NCI-H1048 (cell line): Measurements from ENCODE around the gene PNMA8A.
"Not testable (repeated sequence)": the region's sequence is repeated elsewhere in the genome, so short reads cannot be mapped to it uniquely, and the experiment has no call there.

Experiments
- DNase-seq: peaks from one replicate; lab custom pipeline; 2025; lab: John Stamatoyannopoulos, UW

PNMA8A gene, protein sequence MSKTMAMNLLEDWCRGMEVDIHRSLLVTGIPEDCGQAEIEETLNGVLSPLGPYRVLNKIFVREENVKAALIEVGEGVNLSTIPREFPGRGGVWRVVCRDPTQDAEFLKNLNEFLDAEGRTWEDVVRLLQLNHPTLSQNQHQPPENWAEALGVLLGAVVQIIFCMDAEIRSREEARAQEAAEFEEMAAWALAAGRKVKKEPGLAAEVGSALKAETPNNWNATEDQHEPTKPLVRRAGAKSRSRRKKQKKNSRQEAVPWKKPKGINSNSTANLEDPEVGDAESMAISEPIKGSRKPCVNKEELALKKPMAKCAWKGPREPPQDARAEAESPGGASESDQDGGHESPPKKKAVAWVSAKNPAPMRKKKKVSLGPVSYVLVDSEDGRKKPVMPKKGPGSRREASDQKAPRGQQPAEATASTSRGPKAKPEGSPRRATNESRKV

DNA sequence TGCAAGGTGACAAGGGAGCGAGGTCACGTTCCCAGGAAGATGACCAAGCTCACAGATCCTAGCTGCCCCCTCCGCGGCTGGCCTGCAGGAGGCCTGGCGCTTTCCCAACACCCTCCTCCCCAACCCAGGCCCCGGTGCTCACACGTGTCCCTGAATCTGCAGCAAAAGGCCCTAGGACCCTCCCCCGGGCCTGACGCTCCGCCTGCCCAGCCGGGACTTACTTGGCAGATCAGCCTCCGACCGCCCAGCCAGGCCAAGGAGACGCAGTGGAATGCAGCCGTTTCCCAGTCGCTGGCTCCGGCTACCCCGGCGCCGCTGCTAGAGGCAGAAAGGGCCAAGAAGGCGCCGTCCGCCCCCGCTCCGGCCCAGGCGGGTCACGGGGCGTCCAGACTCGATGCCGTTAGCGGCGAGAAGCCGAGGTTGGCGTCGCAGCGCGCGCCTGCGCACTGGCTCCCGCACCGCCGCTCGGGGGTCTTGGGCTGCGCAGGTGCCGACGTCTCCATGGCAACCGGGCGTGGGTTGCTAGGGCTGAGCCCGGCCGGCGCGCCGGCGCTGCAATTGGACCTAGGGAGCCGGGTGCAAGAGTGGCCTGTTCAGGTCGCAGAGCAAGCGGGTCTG, at the start of gene PNMA8A:
Gene PNMA8A (minus strand): TSS at position 448 of the 618 bp plus-strand sequence. CDS start 528 bp downstream, outside the sequence.
- DNase-seq: no peak

DNA sequence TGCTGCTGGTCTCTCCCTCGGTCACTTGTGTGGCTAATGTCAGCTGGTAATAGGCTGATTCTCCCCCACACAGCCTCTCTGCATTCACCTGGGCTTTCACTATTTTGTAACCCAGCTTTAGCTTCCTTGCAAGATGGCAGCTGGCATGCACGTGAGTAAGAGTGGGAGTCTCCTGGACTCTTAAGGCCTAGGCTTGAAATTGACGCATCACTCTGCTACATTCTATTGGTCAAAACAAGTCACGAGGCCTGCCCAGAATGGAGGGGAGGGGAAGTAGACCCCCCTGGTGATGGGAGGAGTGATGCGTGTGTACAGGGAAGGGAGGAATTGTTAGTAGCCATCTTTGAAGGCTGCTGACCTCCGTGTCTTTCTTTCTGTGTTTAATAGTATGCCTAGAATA, 49.3 kb upstream of the PNMA8A start:
- no peak for DNase-seq

DNA sequence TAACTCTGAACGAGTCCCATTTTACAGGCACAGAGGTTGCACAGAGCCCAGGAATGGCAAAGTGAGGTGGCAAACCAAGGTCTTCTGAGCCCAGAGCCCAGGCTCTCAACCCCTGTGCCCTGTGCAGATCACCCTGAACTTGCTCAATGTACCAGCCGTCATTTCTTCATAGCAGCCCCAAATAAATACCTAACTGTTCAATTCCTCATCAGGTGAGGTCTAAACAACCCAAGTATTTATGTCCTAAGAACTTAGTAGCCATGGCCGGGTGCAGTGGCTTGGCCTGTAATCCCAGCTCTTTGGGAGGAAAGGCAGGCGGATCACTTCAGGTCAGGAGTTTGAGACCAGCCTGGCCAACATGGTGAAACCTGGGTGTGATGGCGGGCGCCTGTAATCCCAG, 46.1 kb upstream of the PNMA8A start:
- DNase-seq: no peak

DNA sequence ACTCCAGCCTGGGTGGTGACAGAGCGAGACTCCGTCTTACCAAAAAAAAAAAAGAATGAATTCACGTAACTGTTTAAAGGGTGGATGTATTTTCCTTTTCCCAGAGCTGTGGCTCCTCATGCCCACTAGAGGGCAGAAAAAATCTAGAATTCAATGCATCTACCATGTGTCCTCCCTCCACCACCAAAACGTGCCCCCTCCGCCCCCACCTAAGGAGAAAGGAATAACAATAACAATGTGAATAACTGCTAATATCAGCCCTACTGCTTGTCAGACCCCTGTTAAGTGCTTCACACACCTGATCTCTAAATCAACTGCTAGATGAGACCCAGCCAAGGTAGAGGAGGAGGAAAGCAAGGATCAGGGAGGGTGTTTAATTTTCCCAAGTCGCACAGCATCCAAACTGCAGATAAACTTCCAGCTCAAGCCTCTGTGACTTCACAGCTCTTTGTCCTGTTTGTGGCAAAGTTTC, 44.6 kb upstream of the PNMA8A start:
- no peak for DNase-seq

DNA sequence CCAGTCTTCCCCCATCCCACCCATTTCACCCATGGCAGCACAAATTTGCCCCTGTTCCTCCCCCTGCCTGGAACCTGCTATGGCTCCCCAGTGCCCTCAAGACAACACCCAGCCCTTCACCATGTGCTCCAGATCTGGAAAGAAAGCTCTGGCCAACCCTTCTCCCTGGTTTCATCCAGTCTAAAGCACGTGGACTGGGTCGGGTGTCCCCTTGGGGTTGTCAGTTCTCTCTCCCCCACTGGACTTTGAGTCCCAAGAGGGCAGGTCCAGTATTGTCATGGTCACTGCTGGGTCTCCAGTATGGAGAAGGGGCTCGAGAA, 43.9 kb upstream of the PNMA8A start:
- no peak for DNase-seq

DNA sequence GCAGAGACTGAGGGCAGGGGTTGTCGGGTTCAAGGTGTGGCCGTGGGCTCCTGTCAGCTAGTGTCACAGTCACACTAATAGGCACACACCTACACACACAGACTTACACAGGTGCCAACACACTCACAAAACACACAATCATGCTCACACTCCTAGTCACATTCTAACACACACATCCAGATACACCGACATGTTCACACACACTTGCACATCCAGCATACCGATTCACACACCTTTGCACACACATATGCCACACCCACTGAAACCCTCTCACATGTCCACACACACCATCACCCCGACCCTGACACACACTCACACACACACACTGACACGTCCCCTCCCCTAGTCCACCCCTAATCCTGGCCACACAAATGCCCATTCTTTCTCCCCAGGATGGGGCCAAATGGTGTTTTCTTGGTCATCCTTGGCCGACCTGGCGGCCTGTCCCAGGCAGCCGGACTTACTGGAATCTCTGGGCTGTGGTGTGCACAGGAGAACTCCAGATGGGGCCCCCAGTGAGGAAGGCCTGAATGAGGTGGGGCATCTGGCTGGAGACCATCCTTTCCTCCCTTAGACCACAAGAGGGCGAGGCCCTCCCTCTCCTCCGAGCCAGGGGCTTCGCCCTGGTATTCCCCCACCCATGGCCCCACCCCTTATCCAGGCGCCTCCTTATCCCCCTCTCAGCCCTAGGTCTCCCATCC, 43.4 kb upstream of the PNMA8A start:
- no peak for DNase-seq

DNA sequence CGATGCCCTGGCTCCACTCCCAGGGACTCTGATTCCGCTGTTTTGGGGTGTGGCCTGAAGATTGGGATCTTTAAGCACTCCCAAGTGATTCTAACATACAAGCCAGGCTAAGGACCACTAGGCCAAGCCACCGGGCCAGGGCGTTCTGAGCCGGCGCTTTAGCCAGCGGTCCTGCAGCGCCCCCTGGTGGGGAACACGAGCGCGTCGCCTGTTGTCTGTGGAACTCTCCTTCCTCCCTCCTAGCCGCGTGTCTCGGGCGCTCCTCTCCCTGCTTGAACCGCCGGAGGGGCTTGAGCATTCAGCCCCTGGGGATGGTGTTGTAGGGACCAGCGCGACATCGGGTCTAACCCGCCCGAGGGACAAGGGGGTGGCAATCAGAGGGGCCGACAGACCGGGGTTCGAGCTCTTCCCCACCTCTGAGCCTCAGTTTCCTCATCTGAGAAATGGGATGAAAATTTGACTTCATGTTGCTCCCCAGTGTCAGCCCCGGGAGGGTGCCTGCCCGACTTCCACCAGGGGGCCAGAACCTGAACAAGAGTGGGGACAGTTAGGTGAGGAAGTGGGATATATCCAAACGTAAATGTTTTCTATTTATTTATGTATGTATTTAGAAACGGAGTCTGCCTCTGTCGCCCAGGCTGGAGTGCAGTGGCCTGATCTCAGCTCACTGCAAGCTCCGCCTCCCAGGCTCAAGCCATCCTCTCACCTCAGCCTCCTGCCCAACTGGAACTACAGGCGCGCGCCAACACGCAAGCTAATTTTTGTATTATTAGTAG, 42.3 kb upstream of the PNMA8A start:
- DNase-seq: no peak

DNA sequence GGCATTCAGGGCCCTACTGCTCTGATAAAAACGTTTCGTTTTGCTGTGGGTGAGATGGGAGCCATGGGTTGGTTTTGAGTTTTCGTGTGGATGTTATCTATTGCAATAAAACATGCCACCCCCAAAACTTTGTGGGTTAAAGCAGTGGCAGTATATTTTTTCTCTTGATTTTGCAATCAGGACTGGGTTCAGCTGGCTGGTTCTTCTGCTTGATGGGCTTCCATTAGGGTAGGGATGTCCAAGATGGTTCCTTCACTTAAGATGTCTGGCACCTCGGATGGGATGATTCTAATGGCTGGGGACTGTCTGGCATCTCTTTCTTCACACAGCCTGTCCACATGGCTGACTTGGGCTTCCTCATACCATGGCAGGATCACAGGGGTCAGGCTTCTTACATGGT, 39.9 kb upstream of the PNMA8A start:
- no peak for DNase-seq

DNA sequence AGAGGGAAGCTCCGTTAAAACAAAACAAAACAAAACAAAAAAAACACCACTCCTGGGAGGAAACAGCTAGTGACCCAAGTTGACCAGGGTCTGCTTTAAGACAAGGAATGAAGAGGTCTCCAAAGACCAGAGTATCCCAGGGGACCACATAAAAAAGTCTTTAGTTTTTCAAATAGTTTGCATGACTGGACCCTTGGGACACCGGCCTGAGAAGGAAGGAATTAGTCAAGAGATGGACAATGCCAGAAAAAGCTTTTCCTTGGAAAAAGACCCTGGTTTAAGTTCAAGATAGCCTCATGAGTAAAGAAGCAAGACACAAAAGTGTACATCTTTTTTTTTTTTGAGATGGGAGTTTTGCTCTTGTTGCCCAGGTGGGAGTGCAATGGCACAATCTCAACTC, 36.8 kb upstream of the PNMA8A start:
- DNase-seq: no peak

DNA sequence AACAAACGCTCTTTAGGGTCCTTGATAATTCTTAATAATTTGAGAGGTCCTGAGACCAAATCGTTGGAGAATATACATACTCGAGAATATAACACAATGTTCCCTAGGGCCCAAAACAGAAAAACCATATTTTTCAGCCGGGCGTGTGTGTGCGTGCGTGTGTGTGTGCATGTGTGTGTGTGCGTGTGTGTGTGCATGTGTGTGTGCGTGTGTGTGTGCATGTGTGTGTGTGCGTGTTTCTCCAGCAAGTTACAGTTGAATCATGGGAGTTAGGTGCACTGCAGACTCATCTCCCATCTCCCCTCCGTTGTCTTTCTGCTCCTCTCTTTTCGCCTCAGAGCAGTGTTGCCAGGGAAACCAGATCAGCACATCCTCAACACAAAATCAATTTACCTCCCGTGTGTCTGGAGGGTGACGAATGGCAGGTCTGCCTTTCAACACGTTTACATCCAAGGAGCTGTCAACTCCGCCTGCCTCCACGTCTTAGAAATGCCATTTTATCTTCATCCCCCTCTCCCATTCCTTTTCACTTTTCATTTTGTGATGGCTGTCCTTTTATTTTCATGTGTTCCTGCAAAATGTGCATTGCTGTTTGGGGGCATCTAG, 32.6 kb upstream of the PNMA8A start:
- DNase-seq: no peak

DNA sequence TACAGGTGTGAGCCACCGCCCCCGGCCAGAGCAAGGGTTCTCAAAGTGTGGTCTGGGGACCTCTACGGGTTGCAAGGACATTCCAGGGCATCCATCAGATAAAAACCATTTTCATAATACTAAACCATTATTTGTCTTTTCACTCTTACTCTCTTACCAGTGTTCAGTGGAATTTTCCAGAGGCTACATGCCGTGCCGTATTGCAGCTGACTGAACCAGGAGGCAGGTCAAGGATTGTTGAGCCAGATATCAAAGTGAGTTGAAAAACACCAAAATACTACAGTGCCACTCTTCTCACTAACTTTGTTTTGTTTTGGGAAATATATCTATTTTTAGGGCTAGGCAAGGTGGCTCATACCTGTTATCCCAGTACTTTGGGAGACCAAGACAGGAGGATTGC, 31.5 kb upstream of the PNMA8A start:
- no peak for DNase-seq

DNA sequence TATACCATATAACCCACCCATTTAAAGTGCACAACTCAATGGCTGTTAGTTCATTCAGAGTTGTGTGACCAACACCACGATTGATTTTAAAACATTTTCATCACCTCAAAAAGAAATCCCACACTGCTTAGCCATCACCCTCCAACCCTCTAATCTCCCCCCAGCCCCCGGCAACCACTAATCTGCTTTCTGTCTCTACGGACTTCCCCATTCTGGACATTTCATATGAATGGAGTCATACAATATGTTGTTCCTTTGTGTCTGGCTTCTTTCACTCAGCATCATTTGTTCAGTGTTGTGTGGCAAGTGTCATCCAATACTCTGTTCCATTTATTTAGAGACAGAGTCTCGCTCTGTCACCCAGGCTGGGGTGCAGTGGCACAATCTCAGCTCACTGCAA, 28.3 kb upstream of the PNMA8A start:
- DNase-seq: no peak

DNA sequence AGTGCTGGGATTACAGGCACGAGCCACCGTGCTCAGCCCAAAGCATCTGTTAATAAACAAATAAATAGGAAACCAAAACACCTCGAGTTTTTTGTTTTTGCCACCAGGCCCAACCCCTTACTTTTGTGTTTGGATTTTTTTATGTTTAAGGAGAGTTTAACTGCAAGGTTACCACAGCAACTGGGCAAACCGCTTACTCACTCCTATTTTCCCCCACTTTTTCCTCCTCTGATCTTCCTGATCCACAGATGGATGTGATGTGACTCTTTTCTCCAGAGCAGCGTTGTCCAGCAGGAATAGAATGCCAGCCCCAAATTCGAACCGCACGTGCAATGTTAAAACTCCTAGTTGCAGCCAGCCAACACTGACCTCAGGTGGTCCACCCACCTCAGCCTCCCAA, 26.4 kb upstream of the PNMA8A start:
- DNase-seq: no peak

DNA sequence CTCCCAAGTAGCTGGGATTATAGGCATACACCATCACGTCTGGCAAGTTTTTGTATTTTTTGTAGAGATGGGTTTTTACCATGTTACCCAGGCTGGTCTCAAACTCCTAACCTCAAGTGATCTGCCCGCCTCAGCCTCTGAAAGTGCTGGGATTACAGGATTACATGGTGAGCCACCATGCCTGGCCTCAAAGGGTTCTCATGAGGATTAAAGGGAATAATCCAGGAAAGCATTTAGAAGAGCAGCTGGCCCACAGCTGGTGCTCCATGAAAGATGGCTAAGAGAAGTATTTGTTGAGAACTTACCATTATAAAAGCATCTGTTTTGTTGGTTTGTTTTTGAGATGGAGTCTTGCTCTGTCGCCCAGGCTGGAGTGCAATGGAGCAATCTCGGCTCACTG, 25.5 kb upstream of the PNMA8A start:
- DNase-seq: not testable (repeated sequence)

DNA sequence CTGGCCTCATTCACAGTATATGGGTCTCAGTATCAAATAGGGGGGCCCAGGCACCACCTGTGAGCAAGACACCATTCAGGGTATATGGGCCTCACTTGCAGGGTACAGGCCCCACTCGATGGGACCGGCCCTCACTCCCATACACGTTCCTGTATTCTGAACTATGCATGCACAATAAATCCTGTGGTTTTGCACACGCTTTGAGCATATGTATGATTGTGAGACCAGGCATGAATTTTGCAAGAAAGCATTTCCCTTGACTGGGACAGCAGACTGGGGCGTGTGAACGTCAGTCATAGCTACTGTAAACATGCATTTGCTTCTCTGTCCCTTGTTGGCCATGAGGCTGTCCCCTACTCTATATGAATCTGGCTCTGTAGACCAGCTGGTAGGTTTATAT, 24.9 kb upstream of the PNMA8A start:
- DNase-seq: no peak

DNA sequence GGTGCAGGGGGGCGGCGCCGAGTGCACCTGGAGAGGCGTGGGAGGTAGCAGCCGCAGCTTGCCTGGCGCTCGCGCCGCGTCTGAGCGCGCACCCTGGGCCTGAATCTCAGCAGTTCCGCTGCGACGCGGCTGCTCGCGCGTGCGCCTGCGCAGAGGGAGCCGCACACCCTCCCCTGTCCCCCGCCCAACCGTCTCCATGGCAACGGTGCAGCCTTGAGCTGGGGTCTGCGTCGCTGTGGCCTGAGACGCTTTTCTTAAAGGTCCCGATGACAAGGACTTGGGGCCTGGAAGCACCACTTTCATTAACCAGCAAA, 24.4 kb upstream of the PNMA8A start, which contains the start of gene PNMA8B:
Gene PNMA8B (minus strand): TSS at position 82 of the 314 bp plus-strand sequence. CDS start 402 bp downstream, outside the sequence.
- DNase-seq: peak; percentile 15

DNA sequence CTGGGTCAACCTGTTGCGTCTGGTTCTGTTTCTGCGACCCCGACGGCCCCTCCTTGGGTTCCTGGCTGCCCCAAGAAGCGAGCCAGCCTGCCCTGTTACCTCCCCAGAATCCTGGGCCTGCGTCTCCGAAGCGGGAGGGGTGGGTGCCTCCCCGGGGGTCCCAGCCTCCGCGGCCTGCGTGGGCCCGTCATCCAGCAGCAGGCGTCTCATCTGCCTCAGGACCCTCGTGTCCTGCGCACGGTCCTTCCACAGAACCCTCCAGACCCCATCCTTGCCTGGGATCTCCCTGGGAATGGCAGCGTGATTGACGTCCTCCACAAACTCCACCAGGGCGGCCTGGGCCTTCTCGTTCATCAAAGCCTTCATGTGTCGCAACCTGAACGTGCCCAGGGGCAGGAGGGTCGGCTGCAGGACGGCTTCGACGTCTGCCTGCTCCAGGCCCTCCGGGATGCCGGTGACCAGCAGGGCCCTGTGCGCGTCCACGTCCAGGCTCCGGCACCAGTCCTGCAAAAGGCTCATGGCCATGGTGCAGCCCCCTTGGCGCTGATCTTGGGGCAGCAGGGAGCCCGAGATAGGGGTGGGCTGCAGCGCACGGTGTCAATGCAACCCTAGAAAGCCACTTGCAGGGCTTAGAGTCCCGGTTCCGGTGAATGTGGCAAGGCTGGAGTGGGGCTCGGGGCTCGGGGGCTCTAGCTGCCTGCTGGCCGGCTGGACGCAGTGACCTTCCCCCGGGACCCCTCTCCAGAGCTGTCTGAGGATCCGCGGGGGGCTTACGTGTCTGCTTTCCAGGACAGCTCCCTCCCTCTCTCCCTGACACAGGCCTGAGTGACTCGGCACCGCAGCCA, 23.8 kb upstream of the PNMA8A start:
- DNase-seq: no peak

DNA sequence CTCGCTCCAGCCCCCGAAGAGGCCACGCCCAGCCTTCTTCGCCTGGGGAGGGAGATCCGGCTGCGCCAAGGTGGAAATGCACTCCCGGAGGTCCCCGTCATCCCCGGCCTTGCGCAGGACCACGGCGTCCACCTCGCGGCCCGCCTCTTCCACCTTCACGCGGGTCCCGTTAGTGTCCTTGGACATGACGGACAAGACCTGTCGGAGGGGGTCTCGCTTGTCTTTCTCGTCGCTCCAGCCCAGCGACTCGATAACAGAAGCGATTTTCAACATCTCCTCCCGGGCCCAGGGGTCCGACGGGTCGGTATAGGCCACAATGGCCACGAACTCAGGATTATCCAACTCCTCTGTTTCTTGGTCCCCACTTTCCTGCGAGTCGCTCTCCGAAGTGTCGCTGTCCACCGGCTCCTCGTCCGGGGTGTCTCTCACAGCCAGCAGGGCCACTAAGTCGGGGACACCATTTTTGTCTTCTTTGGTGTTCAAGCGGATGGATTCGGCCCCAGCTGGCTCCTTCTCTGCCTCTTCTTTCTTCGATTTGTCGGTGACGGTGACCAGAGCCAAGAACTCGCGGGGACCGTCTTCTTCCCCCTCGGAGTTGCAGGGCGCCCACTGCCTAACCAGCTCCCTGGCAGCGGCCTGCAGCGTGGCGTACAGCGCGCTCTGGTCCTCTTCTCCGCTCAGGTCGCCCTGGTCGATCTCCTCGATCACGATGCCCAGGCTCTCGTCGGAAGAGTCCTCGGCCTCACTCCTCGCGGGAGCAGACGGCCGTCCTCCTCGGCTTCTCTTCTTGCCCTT, 23.0 kb upstream of the PNMA8A start:
- DNase-seq: no peak

DNA sequence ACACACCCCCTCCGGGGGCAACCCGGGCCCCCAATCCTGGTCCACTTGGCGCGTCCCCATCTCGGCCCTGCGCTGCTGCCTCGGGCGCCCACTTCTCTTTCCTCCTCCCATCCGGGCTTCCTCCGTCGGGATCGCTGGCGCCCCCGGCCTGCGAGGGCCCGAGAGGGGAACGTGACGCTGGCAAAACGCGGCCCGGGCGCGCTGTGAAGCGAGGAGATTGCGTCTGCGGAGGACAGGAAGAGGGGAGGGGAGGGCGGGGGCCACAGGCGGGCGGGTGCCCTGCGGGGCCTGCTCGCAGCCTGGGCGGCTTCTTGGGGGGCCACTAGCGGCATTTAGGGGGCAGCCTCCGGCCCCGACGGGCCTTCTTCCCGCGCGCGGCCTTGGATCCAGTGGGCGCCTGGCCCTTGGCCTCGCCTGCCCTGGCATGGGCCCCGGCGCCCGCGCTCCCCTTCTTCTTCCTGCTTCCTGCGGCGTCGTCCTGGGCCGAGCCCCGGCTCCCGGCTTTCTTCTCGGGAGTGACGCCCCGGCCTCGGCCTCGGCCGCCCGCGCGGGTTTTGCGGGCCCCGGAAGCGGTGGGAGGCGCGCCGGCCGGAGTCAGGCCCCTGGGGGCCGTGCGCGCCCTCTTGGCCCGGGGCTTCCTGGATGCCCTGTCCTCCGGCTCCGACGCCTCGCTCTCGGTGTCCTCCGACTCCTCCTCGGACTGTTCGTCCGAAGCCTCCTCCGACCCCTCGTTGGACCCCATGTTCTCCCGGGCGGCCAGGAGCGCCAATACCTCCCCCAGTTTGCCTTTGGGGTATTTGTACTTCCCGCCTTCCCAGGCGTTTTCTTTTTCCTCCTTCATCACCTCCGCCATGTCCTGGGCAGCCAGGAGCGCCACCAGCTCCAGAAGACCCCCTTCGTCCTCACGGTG, 22.1 kb upstream of the PNMA8A start:
- DNase-seq: no peak
